Caco-2 (cell line): ENCODE results near the gene TCP1. TPM values are rescaled to one million over a fixed set of nuclear protein-coding genes. Genes with fewer than 3 reads are reported as not detected.
"Not testable (repeated sequence)": the region's sequence is repeated elsewhere in the genome, so short reads cannot be mapped to it uniquely, and the experiment has no call there.

ENCODE experiments used
- BruUV-seq: library from RNA; stranded (reverse); fragments of 400-500 nt; replicated peaks from 2 replicates; lab custom pipeline; 2021; lab: Mats Ljungman, UMichigan
- CTCF ChIA-PET: fragments of 300-600 bp; sonication (Branson Sonifier 250); formaldehyde crosslinking; loops from one replicate; lab custom pipeline; 2022; ENCODE audit warnings: antibody characterized with exemption; lab: Charles Lee
- POLR2A ChIA-PET: fragments of 300-600 bp; sonication (Branson Sonifier 250); formaldehyde crosslinking; loops from one replicate; lab custom pipeline; 2022; ENCODE audit warnings: antibody characterized with exemption; lab: Charles Lee
- DNase-seq, 2 experiments: peaks; one replicate each; pipeline versions ENCODE4 v3.0.0 to v3.0.0-alpha.2; 2020 to 2022
- H3K27me3 ChIP-seq: replicated peaks from 2 replicates; pipeline ENCODE4 v1.6.0; 2011; ENCODE audit warnings: low read length; ENCODE audit not compliant: control insufficient read depth, insufficient read depth
- H3K36me3 ChIP-seq: 2 replicates; pipeline ENCODE4 v1.5.1; 2011; ENCODE audit warnings: low read length; ENCODE audit not compliant: control insufficient read depth, insufficient read depth
- H3K4me1 ChIP-seq: fragments of 250-450 bp; sonication (Bioruptor Pico); 2 replicates; pipeline ENCODE4 v1.5.1; 2020; ENCODE audit warnings: mild to moderate bottlenecking
- H3K4me3 ChIP-seq: 2 replicates; pipeline ENCODE4 v1.5.1; 2011; ENCODE audit warnings: low read depth, mild to moderate bottlenecking, control low read depth, low read length
- H3K9me3 ChIP-seq: fragments of 250-450 bp; sonication (Bioruptor Pico); 2 replicates; pipeline ENCODE4 v1.5.1; 2020; ENCODE audit warnings: mild to moderate bottlenecking, moderate library complexity
- H3K27ac Mint-ChIP-seq: one replicate; pipeline ENCODE4 v1.8.0; 2022; ENCODE audit warnings: mixed read lengths; ENCODE audit not compliant: unreplicated experiment
- H3K27me3 Mint-ChIP-seq: one replicate; pipeline ENCODE4 v1.8.0; 2022; ENCODE audit warnings: mixed read lengths; ENCODE audit not compliant: insufficient read depth, unreplicated experiment
- H3K36me3 Mint-ChIP-seq: one replicate; pipeline ENCODE4 v1.8.0; 2022; ENCODE audit warnings: mild to moderate bottlenecking, mixed read lengths; ENCODE audit not compliant: insufficient read depth, unreplicated experiment
- H3K4me1 Mint-ChIP-seq: one replicate; pipeline ENCODE4 v1.8.0; 2022; ENCODE audit warnings: low read depth, mixed read lengths; ENCODE audit not compliant: unreplicated experiment
- H3K4me3 Mint-ChIP-seq: one replicate; pipeline ENCODE4 v1.8.0; 2022; ENCODE audit warnings: mild to moderate bottlenecking, moderate library complexity, mixed read lengths; ENCODE audit not compliant: unreplicated experiment
- H3K9me3 Mint-ChIP-seq: one replicate; pipeline ENCODE4 v1.8.0; 2022; ENCODE audit warnings: mixed read lengths; ENCODE audit not compliant: unreplicated experiment
- CTCF ChIP-seq, 2 experiments: fragments of 200-600 bp in 1 of 2; IDR thresholded peaks; 1 replicate in 1 of 2; 2 replicates in 1 of 2; pipeline versions ENCODE4 v1.5.1 to v1.8.0; 2011 to 2022; ENCODE audit warnings: antibody characterized with exemption in 1 of 2, control low read depth in 1 of 2, inconsistent platforms in 1 of 2, low read depth in 1 of 2, low read length in 1 of 2, mild to moderate bottlenecking in 1 of 2, moderate library complexity in 1 of 2; ENCODE audit not compliant: insufficient read depth in 1 of 2, severe bottlenecking in 1 of 2, unreplicated experiment in 1 of 2
- intact Hi-C: fragments of 100-400 bp; cut with micrococcal nuclease; formaldehyde crosslinking; loops from one replicate; pipeline ENCODE4 v1.10.0; 2022; ENCODE audit not compliant: unreplicated experiment
- total RNA-seq: library from RNA; stranded (reverse); gene quantifications from 2 replicates; pipeline ENCODE4 v1.2.3, GENCODE V29; 2022

TCP1 gene
- total RNA-seq, 1 experiment from 2014 or later, result 286 TPM

DNA sequence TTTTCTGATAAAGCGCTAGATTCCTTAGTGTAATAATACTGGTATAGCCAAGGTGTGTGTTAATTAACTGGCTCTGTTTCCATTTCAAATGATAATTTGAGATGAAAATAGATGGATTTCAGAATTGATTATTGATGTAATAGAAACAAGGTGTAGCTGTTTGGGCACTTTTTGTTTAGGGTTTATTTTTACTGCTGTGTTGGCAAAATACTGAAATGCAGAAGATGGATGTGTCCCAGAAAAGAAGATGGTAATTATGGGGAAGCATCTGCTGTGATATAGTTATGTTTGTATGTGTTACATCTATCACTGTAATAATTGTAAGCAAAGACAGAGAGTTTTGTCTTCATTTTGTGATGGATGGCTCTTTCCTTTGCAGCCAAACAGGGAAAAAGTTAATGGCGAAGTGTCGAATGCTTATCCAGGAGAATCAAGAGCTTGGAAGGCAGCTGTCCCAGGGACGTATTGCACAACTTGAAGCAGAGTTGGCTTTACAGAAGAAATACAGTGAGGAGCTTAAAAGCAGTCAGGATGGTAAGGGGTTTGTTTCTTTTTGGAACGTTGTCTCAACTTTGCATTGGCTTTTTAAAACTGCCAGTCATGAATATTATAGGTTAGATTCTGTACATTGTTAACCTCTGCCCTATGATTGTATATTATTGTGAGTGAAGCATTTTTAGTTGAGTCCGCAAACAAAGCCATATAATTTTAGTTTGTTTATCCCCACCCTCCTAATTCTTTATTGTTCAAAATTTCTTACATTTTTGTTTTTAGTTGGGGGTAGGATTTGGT lies 36.1 kb downstream of the TCP1 start:
- Histone ChIP-seq H3K9me3 (no peaks in the 10 kb centered on the region), H3K36me3 (no peaks in the 10 kb centered on the region; the same call in 1 of the 2 replicates), H3K27me3 (no peaks in the 10 kb centered on the region), H3K4me3 (no peak overlapping the region), H3K4me1 (no peaks in the 10 kb centered on the region)
- H3K27ac Mint-ChIP-seq, result no peak overlapping the region
- BruUV-seq, result no TSS peak
- TF ChIP-seq CTCF (IDR thresholded peaks at IDR 0.05; ENCODE audit: insufficient read depth in 1 of 2, low read depth in 1 of 2, low read length in 1 of 2, severe bottlenecking in 1 of 2, unreplicated experiment in 1 of 2), result no peak
- intact Hi-C loops, result no loop called here
- no peak overlapping the region for H3K4me3 Mint-ChIP-seq
- no peak for DNase-seq
- peaks cover 94% of the 10 kb centered on the region for H3K36me3 Mint-ChIP-seq
- POLR2A ChIA-PET, result no interaction called here
- CTCF ChIA-PET, result no interaction called here
- H3K27me3 Mint-ChIP-seq, result no peaks in the 10 kb centered on the region
- no peaks in the 10 kb centered on the region for H3K9me3 Mint-ChIP-seq
- H3K4me1 Mint-ChIP-seq, result peaks cover 6% of the 10 kb centered on the region

GRCh38 chr6:159751448-159751847 lies 38.0 kb downstream of the TCP1 start:
- POLR2A ChIA-PET, result interaction anchor here (0.8 kb wide), 1 partner anchor 10 kb away, joined by 4 read pairs; the partner anchor contains the start of gene ACAT2

DNA sequence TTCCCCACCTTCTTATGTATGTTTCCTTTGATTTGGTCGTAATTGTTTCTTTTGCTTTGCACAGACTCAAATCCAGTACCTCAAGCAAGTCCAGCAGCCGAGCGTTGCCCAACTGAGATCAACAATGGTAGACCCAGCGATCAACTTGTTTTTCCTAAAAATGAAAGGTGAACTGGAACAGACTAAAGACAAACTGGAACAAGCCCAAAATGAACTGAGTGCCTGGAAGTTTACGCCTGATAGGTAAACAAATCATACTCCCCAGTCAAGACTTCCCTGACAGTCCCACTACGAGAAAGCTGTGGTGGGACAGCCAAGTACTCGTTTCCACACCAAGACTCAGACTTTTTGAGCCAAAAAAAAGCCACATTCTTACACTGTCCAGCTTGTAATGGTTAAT lies 41.3 kb downstream of the TCP1 start:
- CTCF ChIA-PET, H3K9me3 ChIP-seq, H3K4me3 ChIP-seq, DNase-seq, H3K36me3 ChIP-seq, H3K4me1 ChIP-seq, H3K27me3 ChIP-seq, BruUV-seq, POLR2A ChIA-PET, H3K27ac Mint-ChIP-seq, H3K4me1 Mint-ChIP-seq, H3K27me3 Mint-ChIP-seq, H3K9me3 Mint-ChIP-seq, H3K4me3 Mint-ChIP-seq, intact Hi-C loops: not testable (repeated sequence)
- peaks cover 77% of the 10 kb centered on the region for H3K36me3 Mint-ChIP-seq

More at GRCh38 chr6:159751448-159751847, 38.0 kb downstream of the TCP1 start:
- H3K9me3 ChIP-seq, result no peaks in the 10 kb centered on the region
- CTCF ChIA-PET, result interaction anchor here (0.9 kb wide), 1 partner anchor 56 kb away, joined by 3 read pairs; no protein-coding TSS in a partner anchor
- intact Hi-C loops, result no loop called here
- no peaks in the 10 kb centered on the region for H3K4me1 ChIP-seq
- H3K4me3 ChIP-seq, result no peak overlapping the region
- Mint-ChIP-seq H3K27ac (no peak overlapping the region), H3K36me3 (peaks cover 83% of the 10 kb centered on the region), H3K4me1 (no peaks in the 10 kb centered on the region), H3K4me3 (no peak overlapping the region), H3K27me3 (no peaks in the 10 kb centered on the region), H3K9me3 (no peaks in the 10 kb centered on the region)
- no peak for DNase-seq
- no peak for TF ChIP-seq CTCF (IDR thresholded peaks at IDR 0.05; ENCODE audit: insufficient read depth in 1 of 2, low read depth in 1 of 2, low read length in 1 of 2, severe bottlenecking in 1 of 2, unreplicated experiment in 1 of 2)
- no peaks in the 10 kb centered on the region; the same call in 1 of the 2 replicates for H3K36me3 ChIP-seq
- H3K27me3 ChIP-seq, result no peaks in the 10 kb centered on the region
- no TSS peak for BruUV-seq
